22Rv1 (cell line): ENCODE results near the gene RB1.

Experiments
- CTCF ChIP-seq: fragments of 450-650 bp; IDR thresholded peaks from 2 replicates; pipeline ENCODE4 v1.5.1; 2017; ENCODE audit warnings: mild to moderate bottlenecking
- ZFX ChIP-seq: fragments of 450-650 bp; IDR thresholded peaks from 2 replicates; pipeline ENCODE4 v1.6.1; 2017; ENCODE audit warnings: antibody characterized with exemption, borderline replicate concordance

GRCh38 chr13:48317511-48318376 is 14.2 kb downstream of the RB1 start:
- TF ChIP-seq CTCF (no peak), ZFX (no peak)
